ENCODE measurements around the gene PRR16. TPM values are rescaled to one million over a fixed set of nuclear protein-coding genes. Genes with fewer than 3 reads are reported as not detected.

Gene PRR16
- total RNA-seq, 1 donor from 2014 or later: 10.7 TPM

DNA sequence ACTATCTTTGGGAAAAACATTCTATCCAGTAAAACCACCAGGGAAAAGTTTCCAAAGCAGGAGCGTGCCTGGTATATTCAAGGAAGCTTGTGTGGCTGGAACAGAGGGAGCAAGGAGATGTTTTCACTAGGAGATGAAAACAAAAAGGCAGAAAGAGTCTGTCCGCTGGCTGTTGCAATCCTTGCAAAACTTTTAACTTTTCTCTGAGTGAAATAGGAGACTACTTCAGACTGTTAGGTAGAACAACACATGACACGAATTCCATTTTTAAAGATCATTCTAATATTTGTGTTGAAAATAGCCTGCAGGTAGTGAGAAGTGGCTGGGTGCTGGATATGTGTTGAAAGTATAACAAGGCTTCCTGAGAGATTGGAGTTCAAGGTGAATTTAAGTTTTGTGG, 69.5 kb downstream of the PRR16 start:
- Mint-ChIP-seq H3K36me3 (ENCODE audit: low read depth) (peaks cover 3% of the 10 kb centered on the region), H3K9me3 (ENCODE audit: low read depth) (peaks cover 3% of the 10 kb centered on the region), H3K27me3 (ENCODE audit: low read depth) (no peaks in the 10 kb centered on the region), H3K4me3 (ENCODE audit: unreplicated experiment) (no peak overlapping the region), H3K27ac (ENCODE audit: unreplicated experiment) (peak overlapping the region; percentile 47), H3K4me1 (ENCODE audit: low read depth) (peaks cover 29% of the 10 kb centered on the region)
- DNase-seq (ENCODE audit: low spot score): no peak
- TF ChIP-seq, protein P1, sequence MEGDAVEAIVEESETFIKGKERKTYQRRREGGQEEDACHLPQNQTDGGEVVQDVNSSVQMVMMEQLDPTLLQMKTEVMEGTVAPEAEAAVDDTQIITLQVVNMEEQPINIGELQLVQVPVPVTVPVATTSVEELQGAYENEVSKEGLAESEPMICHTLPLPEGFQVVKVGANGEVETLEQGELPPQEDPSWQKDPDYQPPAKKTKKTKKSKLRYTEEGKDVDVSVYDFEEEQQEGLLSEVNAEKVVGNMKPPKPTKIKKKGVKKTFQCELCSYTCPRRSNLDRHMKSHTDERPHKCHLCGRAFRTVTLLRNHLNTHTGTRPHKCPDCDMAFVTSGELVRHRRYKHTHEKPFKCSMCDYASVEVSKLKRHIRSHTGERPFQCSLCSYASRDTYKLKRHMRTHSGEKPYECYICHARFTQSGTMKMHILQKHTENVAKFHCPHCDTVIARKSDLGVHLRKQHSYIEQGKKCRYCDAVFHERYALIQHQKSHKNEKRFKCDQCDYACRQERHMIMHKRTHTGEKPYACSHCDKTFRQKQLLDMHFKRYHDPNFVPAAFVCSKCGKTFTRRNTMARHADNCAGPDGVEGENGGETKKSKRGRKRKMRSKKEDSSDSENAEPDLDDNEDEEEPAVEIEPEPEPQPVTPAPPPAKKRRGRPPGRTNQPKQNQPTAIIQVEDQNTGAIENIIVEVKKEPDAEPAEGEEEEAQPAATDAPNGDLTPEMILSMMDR (IDR thresholded peaks at IDR 0.05): no peak

DNA sequence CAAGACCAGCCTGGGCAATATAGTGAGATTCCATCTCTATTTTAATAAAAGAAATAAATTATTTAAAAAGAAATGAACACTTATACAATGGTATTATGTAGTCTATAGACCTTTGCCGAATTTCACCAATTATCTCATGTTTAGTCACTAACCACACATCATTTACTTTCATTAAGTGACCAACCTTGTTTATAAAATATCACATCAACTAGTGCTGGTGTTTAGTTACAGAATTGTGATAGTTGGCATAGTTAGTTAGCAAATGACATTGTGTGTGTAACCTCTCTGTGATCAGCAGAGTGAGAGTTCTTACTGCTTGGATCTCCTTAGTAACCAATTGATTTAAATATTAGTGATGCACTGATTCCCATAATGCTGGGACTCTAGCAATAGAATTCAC, 71.8 kb downstream of the PRR16 start:
- Mint-ChIP-seq H3K9me3 (ENCODE audit: low read depth) (peaks cover 3% of the 10 kb centered on the region), H3K27ac (ENCODE audit: unreplicated experiment) (no peak overlapping the region), H3K36me3 (ENCODE audit: low read depth) (peaks cover 3% of the 10 kb centered on the region), H3K27me3 (ENCODE audit: low read depth) (no peaks in the 10 kb centered on the region), H3K4me1 (ENCODE audit: low read depth) (peaks cover 24% of the 10 kb centered on the region), H3K4me3 (ENCODE audit: unreplicated experiment) (no peak overlapping the region)
- no peak for DNase-seq (ENCODE audit: low spot score)
- TF ChIP-seq, protein P1 (IDR thresholded peaks at IDR 0.05): no peak

DNA sequence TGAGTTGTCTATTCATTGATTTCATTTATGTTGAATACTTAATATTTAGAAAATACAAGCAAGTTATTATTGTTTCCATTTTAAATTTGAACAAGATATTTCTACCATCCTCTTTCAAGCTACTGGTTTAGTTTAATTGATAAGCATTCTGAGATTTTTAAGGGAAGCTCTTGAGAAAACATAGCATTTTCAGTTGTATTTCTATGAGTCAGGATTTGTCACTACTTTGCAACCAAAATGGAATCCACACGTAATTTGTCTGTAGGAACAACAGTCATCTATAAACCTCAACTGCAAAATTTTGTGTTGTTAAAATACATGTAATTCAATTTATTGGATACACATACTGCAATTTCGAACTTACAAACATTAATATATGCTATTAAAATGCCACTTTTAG, 74.0 kb downstream of the PRR16 start:
- peaks cover 3% of the 10 kb centered on the region for H3K9me3 Mint-ChIP-seq (ENCODE audit: low read depth)
- peaks cover 21% of the 10 kb centered on the region for H3K4me1 Mint-ChIP-seq (ENCODE audit: low read depth)
- TF ChIP-seq, protein P1 (IDR thresholded peaks at IDR 0.05): no peak
- H3K4me3 Mint-ChIP-seq (ENCODE audit: unreplicated experiment): no peak overlapping the region
- H3K36me3 Mint-ChIP-seq (ENCODE audit: low read depth): peaks cover 3% of the 10 kb centered on the region
- H3K27ac Mint-ChIP-seq (ENCODE audit: unreplicated experiment): no peak overlapping the region
- H3K27me3 Mint-ChIP-seq (ENCODE audit: low read depth): no peaks in the 10 kb centered on the region
- DNase-seq (ENCODE audit: low spot score): no peak

DNA sequence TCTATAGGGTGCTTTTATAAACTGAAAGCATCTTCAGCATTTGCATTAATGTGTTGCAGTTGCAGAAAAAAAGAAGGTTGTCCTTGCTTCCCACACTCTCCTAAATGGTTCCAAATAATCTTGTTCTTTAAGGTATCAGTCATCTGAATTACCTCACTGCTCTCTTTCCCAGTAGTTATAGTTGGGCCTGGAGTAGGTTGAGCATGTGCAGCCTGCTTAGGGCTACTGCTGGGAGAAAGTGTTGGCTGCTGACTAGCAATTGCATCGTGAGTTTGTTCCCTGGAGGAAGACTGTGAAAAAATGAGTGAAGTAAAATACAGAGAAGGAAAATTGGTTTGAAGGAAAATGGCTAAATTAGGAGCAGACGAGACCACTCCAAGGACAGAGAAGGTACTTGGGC, 74.5 kb downstream of the PRR16 start:
- no peak for DNase-seq (ENCODE audit: low spot score)
- Mint-ChIP-seq H3K4me3 (ENCODE audit: unreplicated experiment) (no peak overlapping the region), H3K36me3 (ENCODE audit: low read depth) (peaks cover 3% of the 10 kb centered on the region), H3K4me1 (ENCODE audit: low read depth) (peaks cover 16% of the 10 kb centered on the region), H3K27me3 (ENCODE audit: low read depth) (no peaks in the 10 kb centered on the region), H3K27ac (ENCODE audit: unreplicated experiment) (peak overlapping the region; percentile 1), H3K9me3 (ENCODE audit: low read depth) (peaks cover 3% of the 10 kb centered on the region)
- TF ChIP-seq, protein P1 (IDR thresholded peaks at IDR 0.05): no peak

DNA sequence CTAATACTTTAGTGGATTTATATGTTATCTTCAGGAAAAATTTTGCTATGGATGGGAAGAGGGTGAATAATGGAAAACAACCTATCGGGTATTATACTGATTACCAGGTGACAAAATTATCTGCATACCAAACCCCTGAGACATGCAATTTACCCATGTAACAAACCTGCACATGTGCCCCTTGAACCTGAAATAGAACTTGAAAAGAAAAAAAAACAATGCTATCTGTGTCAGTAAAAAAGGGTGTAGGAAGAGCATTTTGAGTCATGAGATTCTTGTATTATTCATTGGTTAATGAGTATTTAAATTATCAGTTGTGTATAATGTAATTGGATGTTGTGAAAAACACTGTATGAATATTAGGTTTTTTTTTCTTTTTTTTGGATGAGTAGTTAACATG, 75.4 kb downstream of the PRR16 start:
- H3K9me3 Mint-ChIP-seq (ENCODE audit: low read depth): peaks cover 3% of the 10 kb centered on the region
- no peak overlapping the region for H3K4me3 Mint-ChIP-seq (ENCODE audit: unreplicated experiment)
- TF ChIP-seq, protein P1 (IDR thresholded peaks at IDR 0.05): no peak
- H3K4me1 Mint-ChIP-seq (ENCODE audit: low read depth): peaks cover 12% of the 10 kb centered on the region
- peak overlapping the region; percentile 14 for H3K27ac Mint-ChIP-seq (ENCODE audit: unreplicated experiment)
- peaks cover 3% of the 10 kb centered on the region for H3K36me3 Mint-ChIP-seq (ENCODE audit: low read depth)
- DNase-seq (ENCODE audit: low spot score): no peak
- H3K27me3 Mint-ChIP-seq (ENCODE audit: low read depth): no peaks in the 10 kb centered on the region
